Gastrocnemius medialis (tissue), 4 donors: ENCODE measurements around the gene DEDD2. TPM values are rescaled to one million over a fixed set of nuclear protein-coding genes. Genes with fewer than 3 reads are reported as not detected.

Source experiments
- ATAC-seq, 2 donors: fragments of 150-250 bp; one replicate each; pipeline ENCODE4 v1.9.1; 2016
- DNase-seq, 2 donors: peaks; one replicate each; pipeline ENCODE4 v3.0.0-alpha.2; 2019
- H3K27ac ChIP-seq, 4 donors: fragments of 200-600 bp; sonication (generic); 1 replicate in 1 of 4; 2 replicates in 3 of 4; pipeline ENCODE4 v1.5.1; 2016 to 2018; ENCODE audit warnings: mild to moderate bottlenecking in 2 of 4, moderate library complexity in 1 of 4
- H3K27me3 ChIP-seq, 3 donors: fragments of 200-600 bp; sonication (generic) in 2 of 3; 1 replicate in 1 of 3; 2 replicates in 2 of 3; pipeline versions ENCODE4 v1.5.1 to v1.6.0; 2016 to 2019; ENCODE audit warnings: mild to moderate bottlenecking in 1 of 3, moderate library complexity in 1 of 3
- H3K36me3 ChIP-seq, 2 donors: fragments of 200-600 bp; sonication (generic) in 1 of 2; one replicate each; pipeline ENCODE4 v1.5.1; 2017 to 2018
- H3K4me1 ChIP-seq, 2 donors: fragments of 200-600 bp; sonication (generic) in 1 of 2; one replicate each; pipeline ENCODE4 v1.5.1; 2016 to 2017; ENCODE audit warnings: mild to moderate bottlenecking in 2 of 2
- H3K4me3 ChIP-seq, 4 donors: fragments of 200-600 bp; sonication (generic) in 3 of 4; 1 replicate in 1 of 4; 2 replicates in 3 of 4; pipeline ENCODE4 v1.5.1; 2016 to 2019; ENCODE audit warnings: mild to moderate bottlenecking in 2 of 4
- H3K9me3 ChIP-seq, 3 donors: fragments of 200-600 bp; sonication (generic) in 2 of 3; 1 replicate in 1 of 3; 2 replicates in 2 of 3; pipeline ENCODE4 v1.5.1; 2016 to 2019
- POLR2A ChIP-seq, 2 donors: fragments of 450-650 bp; IDR thresholded peaks; one replicate each; pipeline ENCODE4 v1.6.1; 2017; ENCODE audit warnings: antibody characterized with exemption in 2 of 2, mild to moderate bottlenecking in 2 of 2, moderate library complexity in 2 of 2
- in situ Hi-C, 4 donors: fragments of 200-750 bp; cut with MboI; loops; one replicate each; pipeline versions ENCODE4 v1.15.0 to v1.8.0; 2017; ENCODE audit warnings: low sequenced_read_pairs in 4 of 4
- intact Hi-C: fragments of 100-400 bp; cut with DNase I; formaldehyde crosslinking; loops from one replicate; pipeline ENCODE4 v1.15.1; 2023; ENCODE audit warnings: low total_unique reads
- total RNA-seq, 4 donors: library from RNA; depleted of rRNA; stranded (reverse); fragments of >200 nt; gene quantifications; one replicate each; pipeline versions ENCODE4 v1.1.0 to v1.2.3, GENCODE V29; 2016
- TF ChIP-seq, protein P1 (sequence below), 5 experiments: fragments of 450-650 bp in 3 of 5; fragments of 200-600 bp in 2 of 5; sonication (generic) in 2 of 5; IDR thresholded peaks in 4 of 5; conservative IDR thresholded peaks in 1 of 5; 1 replicate in 4 of 5; 2 replicates in 1 of 5; pipeline ENCODE4 v1.5.1; 2016 to 2019; ENCODE audit warnings: antibody characterized with exemption in 5 of 5, mild to moderate bottlenecking in 3 of 5, moderate library complexity in 3 of 5

Gene DEDD2
- total RNA-seq, 4 donors from 2014 or later, result 22.5 to 33.6 (median 29.2) TPM

DNA sequence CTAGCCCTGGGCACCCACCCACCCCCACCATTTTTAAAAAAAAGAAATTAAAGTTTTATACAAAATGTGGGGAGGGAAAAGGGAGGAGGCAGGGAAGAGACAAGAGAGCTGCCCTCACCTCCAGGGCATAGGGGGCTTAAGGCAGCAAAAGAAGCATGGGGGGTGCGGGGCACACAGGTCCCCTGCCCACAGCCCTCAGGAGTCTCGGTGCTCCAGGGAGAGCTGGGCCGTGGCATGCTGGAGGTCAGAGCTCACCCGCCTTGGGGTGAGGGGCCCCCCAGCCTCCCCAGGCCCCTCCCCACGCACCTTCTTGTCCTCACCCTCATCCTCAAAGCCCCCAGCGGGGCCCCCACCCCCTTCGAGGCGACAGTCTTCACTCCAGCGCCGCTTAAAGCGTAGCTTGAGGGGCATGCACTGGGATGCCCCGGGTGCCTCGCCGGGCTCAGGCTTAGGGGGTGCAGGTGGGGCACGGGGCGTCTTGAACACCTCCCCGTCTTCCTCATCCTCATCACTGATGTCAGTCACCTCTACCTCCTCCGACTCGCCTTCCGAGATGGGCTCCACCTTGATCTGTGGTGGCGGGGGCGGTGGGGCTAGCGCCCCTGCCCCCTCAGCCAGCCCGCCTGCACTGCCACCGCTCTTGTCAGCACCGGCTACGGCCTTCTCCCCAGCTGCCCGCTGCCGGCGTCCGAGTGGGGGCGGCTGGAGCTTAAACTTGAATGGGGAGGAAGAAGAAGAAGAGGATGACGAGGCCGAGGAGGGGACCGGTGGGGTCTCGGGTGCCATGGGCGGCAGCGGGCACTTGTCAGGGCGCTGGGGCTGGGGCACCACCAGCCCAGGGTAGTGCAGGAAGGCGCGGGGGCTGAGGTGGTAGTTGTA, 31.0 kb upstream of the DEDD2 start:
- no peak for DNase-seq
- TF ChIP-seq POLR2A (IDR thresholded peaks at IDR 0.05), result no peak
- TF ChIP-seq, protein P1, sequence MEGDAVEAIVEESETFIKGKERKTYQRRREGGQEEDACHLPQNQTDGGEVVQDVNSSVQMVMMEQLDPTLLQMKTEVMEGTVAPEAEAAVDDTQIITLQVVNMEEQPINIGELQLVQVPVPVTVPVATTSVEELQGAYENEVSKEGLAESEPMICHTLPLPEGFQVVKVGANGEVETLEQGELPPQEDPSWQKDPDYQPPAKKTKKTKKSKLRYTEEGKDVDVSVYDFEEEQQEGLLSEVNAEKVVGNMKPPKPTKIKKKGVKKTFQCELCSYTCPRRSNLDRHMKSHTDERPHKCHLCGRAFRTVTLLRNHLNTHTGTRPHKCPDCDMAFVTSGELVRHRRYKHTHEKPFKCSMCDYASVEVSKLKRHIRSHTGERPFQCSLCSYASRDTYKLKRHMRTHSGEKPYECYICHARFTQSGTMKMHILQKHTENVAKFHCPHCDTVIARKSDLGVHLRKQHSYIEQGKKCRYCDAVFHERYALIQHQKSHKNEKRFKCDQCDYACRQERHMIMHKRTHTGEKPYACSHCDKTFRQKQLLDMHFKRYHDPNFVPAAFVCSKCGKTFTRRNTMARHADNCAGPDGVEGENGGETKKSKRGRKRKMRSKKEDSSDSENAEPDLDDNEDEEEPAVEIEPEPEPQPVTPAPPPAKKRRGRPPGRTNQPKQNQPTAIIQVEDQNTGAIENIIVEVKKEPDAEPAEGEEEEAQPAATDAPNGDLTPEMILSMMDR (IDR thresholded peaks at IDR 0.05 in 4 of 5, conservative IDR thresholded peaks at IDR 0.05 in 1 of 5), result no peak
- no peak for ATAC-seq
- intact Hi-C loops (loop anchor here (10.0 kb wide), 2 partner anchors 146 to 294 kb away; partner anchors contain the start of genes CNFN and RABAC1), in situ Hi-C loops (loop anchor here in 1 of 4 donors (10.0 kb wide), 1 partner anchor 76 kb away; the partner anchor contains the start of gene MEGF8)
- Histone ChIP-seq H3K9me3 (no peaks in the 10 kb centered on the region), H3K4me3 (no peak overlapping the region), H3K36me3 (no peaks in the 10 kb centered on the region), H3K27me3 (peaks cover 0 to 12% (median 10%) of the 10 kb centered on the region in 3 donors), H3K4me1 (peaks cover 47 to 50% of the 10 kb centered on the region in 2 donors), H3K27ac (no peak overlapping the region)

- TF ChIP-seq, protein P1 (IDR thresholded peaks at IDR 0.05 in 4 of 5, conservative IDR thresholded peaks at IDR 0.05 in 1 of 5), result no peak
- TF ChIP-seq POLR2A (IDR thresholded peaks at IDR 0.05), result no peak
- Histone ChIP-seq H3K4me1 (peaks cover 45 to 46% of the 10 kb centered on the region in 2 donors), H3K27ac (no peak overlapping the region), H3K4me3 (no peak overlapping the region), H3K27me3 (peaks cover 0 to 5% (median 2%) of the 10 kb centered on the region in 3 donors), H3K36me3 (no peaks in the 10 kb centered on the region), H3K9me3 (no peaks in the 10 kb centered on the region)
- DNase-seq (no peak), ATAC-seq (no peak)
- intact Hi-C loops (loop anchor here (10.0 kb wide), 2 partner anchors 147 to 293 kb away; partner anchors contain the start of genes CNFN and RABAC1), in situ Hi-C loops (loop anchor here in 1 of 4 donors (10.0 kb wide), 1 partner anchor 77 kb away; the partner anchor contains the start of gene MEGF8)
Measured at GRCh38 chr19:42247640-42248199, 30.2 kb upstream of the DEDD2 start.

DNA sequence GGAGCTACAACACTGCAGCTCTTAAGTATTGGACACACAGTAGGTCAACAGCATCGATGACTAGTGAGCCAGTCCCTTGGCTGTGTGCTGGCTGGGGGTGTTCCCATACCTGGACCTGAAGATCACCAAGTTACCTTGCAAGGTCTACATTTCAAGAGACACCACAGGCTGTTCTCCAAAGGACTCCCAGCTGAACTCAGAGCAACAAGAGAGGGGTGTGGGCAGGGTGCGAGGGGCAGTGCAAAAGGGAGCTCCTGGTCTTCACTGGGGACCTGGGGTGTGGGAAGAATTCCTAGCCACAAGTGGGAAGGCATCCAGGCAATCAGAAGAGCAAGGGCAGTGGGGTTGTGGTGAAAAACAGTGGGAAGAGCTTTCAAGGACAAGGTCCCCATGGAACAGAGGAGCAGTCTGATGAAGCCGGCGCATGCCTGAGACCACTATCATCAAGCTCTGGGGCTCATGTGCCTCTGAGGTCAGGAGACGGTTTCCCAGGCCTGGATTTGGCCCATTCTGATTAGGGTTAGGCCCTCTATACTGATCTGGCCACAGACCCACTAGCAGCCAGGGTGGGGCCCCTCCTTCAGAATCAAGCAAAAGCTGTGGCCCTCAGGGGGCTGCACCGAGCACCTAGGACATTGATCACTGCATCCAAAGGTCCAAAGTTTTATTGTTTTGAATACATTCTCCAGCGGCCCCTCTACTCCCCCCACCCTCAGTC, 29.6 kb upstream of the DEDD2 start:
- Histone ChIP-seq H3K27ac (peak overlapping the region in 1 of 4 donors; percentile 29), H3K27me3 (no peaks in the 10 kb centered on the region), H3K4me1 (peaks cover 40% of the 10 kb centered on the region in 2 donors), H3K4me3 (no peak overlapping the region), H3K9me3 (no peaks in the 10 kb centered on the region), H3K36me3 (no peaks in the 10 kb centered on the region)
- no peak for DNase-seq
- in situ Hi-C loops (loop anchor here in 1 of 4 donors (10.0 kb wide), 1 partner anchor 78 kb away; the partner anchor contains the start of gene MEGF8), intact Hi-C loops (loop anchor here (1.0 to 10.0 kb wide), 3 partner anchors 49 to 292 kb away; partner anchors contain the start of genes CNFN and RABAC1)
- TF ChIP-seq, protein P1 (IDR thresholded peaks at IDR 0.05 in 4 of 5, conservative IDR thresholded peaks at IDR 0.05 in 1 of 5), result no peak
- no peak for TF ChIP-seq POLR2A (IDR thresholded peaks at IDR 0.05)
- ATAC-seq, result no peak

GRCh38 chr19:42246143-42246921, 28.9 kb upstream of the DEDD2 start:
- TF ChIP-seq, protein P1 (IDR thresholded peaks at IDR 0.05 in 4 of 5, conservative IDR thresholded peaks at IDR 0.05 in 1 of 5), result peak; percentile 64 to 74 (median 68)
- no peak for TF ChIP-seq POLR2A (IDR thresholded peaks at IDR 0.05)
- Histone ChIP-seq H3K4me1 (peaks cover 37% of the 10 kb centered on the region in 2 donors), H3K27me3 (no peaks in the 10 kb centered on the region), H3K4me3 (no peak overlapping the region), H3K9me3 (no peaks in the 10 kb centered on the region), H3K36me3 (no peaks in the 10 kb centered on the region), H3K27ac (peak overlapping the region; percentile 29 to 95 (median 61))
- DNase-seq, result peak; percentile 59 to 73
- intact Hi-C loops (loop anchor here (1.0 to 10.0 kb wide), 3 partner anchors 50 to 292 kb away; partner anchors contain the start of genes CNFN and RABAC1), in situ Hi-C loops (loop anchor here in 1 of 4 donors (10.0 kb wide), 1 partner anchor 78 kb away; the partner anchor contains the start of gene MEGF8)
- ATAC-seq, result no peak
